Measurements from ENCODE around the gene TMEM220. TPM values are rescaled to one million over a fixed set of nuclear protein-coding genes. Genes with fewer than 3 reads are reported as not detected.

The TMEM220 gene
- total RNA-seq, 1 donor from 2014 or later: 0.07 TPM

- intact Hi-C loops (cut with micrococcal nuclease): no loop called here
Measured at GRCh38 chr17:10668775-10669174, 61.0 kb downstream of the TMEM220 start.

DNA sequence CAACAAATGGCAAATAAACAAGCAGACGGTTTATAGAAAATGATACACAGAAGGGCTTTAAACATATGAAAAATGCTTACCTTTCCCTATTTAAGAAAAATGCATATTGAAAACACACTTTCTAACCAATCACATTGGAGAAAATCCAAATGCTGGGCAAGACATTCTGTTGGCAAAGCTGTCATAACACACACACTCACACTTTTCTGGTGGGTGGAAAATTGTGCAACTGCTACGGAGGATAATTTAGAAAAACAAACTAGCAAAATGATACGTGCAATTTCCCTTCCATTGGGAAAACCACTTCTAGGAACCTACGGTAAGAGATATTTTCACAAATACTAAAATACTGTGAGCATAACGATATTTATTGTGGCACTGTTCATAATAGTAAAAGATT, 62.9 kb downstream of the TMEM220 start:
- intact Hi-C loops (cut with micrococcal nuclease): no loop called here

GRCh38 chr17:10664571-10664970, 65.3 kb downstream of the TMEM220 start:
- intact Hi-C loops (cut with micrococcal nuclease): no loop called here

Other genes with a start within 250 kb of the TMEM220 start
- not detected in 2 replicates for gene MYH1, start 211.5 kb downstream of the TMEM220 start, total RNA-seq
- not detected in 2 replicates for gene MYH2, start 180.4 kb downstream of the TMEM220 start, total RNA-seq
- gene MYH3, start 72.7 kb downstream of the TMEM220 start, total RNA-seq: 6.1 TPM in 2 replicates
- 26.3 and 28.1 TPM in 2 replicates for gene SCO1, start 32.5 kb downstream of the TMEM220 start, total RNA-seq
- 12.2 and 12.7 TPM in 2 replicates for gene ADPRM, start 32.4 kb downstream of the TMEM220 start, total RNA-seq
- gene TMEM238L, start 74.1 kb upstream of the TMEM220 start, total RNA-seq: not detected in 2 replicates
- gene PIRT, start 108.1 kb upstream of the TMEM220 start, total RNA-seq: not detected in 2 replicates